ENCODE results near the gene CYP2U1. TPM values are rescaled to one million over a fixed set of nuclear protein-coding genes. Genes with fewer than 3 reads are reported as not detected.
"Not testable (repeated sequence)": the region's sequence is repeated elsewhere in the genome, so short reads cannot be mapped to it uniquely, and the experiment has no call there.

Gene CYP2U1
- total RNA-seq, 1 experiment from 2014 or later = 4.5 TPM

DNA sequence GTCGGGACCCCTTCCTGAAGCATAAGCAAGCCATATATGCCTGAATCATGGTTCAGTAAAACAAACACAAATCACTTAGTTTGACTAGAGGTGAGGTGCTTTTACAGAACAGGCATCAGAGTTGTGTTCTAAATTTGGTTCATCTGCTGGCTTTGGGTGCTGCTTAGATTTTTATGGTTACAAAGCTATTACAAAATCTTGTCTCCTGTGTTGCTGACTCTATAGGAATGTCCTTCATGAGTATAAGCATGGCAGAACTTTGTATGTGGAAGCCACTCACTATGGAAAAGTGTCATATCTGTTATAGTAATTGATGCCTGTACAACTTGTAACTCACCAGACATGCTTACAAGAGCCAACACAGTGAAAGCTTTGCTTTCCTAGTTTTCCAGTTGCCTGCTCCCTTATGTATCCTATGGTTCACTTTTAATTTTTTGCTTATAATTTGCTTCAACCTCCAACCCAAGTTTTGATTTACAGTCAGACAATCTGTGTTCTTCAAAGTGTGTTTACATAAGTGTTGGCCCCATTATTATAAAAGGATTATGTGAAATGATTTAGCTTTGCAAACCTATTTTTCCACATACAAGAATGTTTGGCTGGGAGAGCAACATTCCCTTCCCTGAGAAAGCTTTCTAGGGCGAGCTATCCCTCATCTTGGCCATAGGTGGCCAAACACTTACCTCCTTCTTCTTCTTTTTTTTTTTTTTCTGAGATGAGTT is 30.0 kb upstream of the CYP2U1 start:
- Mint-ChIP-seq H3K4me1 (ENCODE audit: low read depth, unreplicated experiment) (peaks cover 21% of the 10 kb centered on the region), H3K27me3 (ENCODE audit: unreplicated experiment) (no peaks in the 10 kb centered on the region), H3K36me3 (ENCODE audit: insufficient read depth, unreplicated experiment) (peaks cover 24% of the 10 kb centered on the region), H3K4me3 (ENCODE audit: low read depth, unreplicated experiment) (no peak overlapping the region), H3K27ac (ENCODE audit: unreplicated experiment) (no peak overlapping the region), H3K9me3 (ENCODE audit: low read depth, unreplicated experiment) (peaks cover 2% of the 10 kb centered on the region)
- no peak for DNase-seq
- CTCF ChIA-PET = interaction anchor here (0.7 kb wide), 1 partner anchor 97 kb away, joined by 3 read pairs; no protein-coding TSS in a partner anchor
- BruUV-seq (replicated peaks) = no TSS peak
- intact Hi-C loops (cut with micrococcal nuclease; ENCODE audit: unreplicated experiment) = no loop called here
- TF ChIP-seq, protein P1, sequence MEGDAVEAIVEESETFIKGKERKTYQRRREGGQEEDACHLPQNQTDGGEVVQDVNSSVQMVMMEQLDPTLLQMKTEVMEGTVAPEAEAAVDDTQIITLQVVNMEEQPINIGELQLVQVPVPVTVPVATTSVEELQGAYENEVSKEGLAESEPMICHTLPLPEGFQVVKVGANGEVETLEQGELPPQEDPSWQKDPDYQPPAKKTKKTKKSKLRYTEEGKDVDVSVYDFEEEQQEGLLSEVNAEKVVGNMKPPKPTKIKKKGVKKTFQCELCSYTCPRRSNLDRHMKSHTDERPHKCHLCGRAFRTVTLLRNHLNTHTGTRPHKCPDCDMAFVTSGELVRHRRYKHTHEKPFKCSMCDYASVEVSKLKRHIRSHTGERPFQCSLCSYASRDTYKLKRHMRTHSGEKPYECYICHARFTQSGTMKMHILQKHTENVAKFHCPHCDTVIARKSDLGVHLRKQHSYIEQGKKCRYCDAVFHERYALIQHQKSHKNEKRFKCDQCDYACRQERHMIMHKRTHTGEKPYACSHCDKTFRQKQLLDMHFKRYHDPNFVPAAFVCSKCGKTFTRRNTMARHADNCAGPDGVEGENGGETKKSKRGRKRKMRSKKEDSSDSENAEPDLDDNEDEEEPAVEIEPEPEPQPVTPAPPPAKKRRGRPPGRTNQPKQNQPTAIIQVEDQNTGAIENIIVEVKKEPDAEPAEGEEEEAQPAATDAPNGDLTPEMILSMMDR (IDR thresholded peaks at IDR 0.05; ENCODE audit: unreplicated experiment) = no peak

DNA sequence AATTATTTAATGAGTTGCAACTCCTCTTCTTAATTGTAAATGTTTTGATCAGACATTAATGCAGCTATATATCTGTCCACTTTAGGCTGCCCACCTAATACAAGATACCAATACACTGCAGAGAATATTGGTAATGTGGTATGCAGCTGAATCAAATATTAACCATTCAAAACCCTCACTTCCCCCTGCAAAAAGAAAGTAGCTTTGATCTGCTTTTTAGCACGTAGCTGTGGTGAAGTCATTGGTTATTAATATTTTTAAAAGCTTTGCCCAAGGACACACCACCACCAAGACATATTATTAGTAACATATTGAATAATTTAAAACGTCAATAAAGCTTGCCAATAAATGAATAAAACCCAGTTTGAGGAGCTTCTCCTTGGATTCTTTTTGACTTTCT is 28.6 kb upstream of the CYP2U1 start:
- no TSS peak for BruUV-seq (replicated peaks)
- DNase-seq = no peak
- CTCF ChIA-PET = interaction anchor here (0.6 kb wide), 1 partner anchor 1898 kb away, joined by 6 read pairs; no protein-coding TSS in a partner anchor
- intact Hi-C loops (cut with micrococcal nuclease; ENCODE audit: unreplicated experiment) = no loop called here
- Mint-ChIP-seq H3K4me1 (ENCODE audit: low read depth, unreplicated experiment) (peaks cover 21% of the 10 kb centered on the region), H3K9me3 (ENCODE audit: low read depth, unreplicated experiment) (peaks cover 2% of the 10 kb centered on the region), H3K4me3 (ENCODE audit: low read depth, unreplicated experiment) (no peak overlapping the region), H3K27ac (ENCODE audit: unreplicated experiment) (no peak overlapping the region), H3K27me3 (ENCODE audit: unreplicated experiment) (no peaks in the 10 kb centered on the region), H3K36me3 (ENCODE audit: insufficient read depth, unreplicated experiment) (peaks cover 24% of the 10 kb centered on the region)
- TF ChIP-seq, protein P1 (IDR thresholded peaks at IDR 0.05; ENCODE audit: unreplicated experiment) = no peak

DNA sequence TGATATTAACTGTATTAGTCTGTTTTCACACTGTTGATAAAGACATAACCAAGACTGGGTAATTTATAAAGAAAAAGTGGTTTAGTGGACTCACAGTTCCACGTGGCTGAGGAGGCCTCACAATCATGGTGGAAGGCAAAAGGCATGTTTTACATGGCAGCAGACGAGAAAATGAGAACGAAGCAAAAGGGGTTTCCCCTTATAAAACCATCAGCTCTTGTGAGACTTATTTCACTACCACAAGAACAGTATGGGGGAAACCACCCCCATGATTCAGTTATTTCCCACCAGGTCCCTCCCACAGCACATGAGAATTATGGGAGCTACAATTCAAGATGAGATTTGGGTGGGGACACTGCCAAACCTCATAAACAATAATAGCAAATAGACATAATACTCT is 26.3 kb upstream of the CYP2U1 start:
- H3K27ac Mint-ChIP-seq (ENCODE audit: unreplicated experiment); intact Hi-C loops (cut with micrococcal nuclease; ENCODE audit: unreplicated experiment); BruUV-seq (replicated peaks); CTCF ChIA-PET; H3K9me3 Mint-ChIP-seq (ENCODE audit: low read depth, unreplicated experiment); H3K27me3 Mint-ChIP-seq (ENCODE audit: unreplicated experiment); DNase-seq; H3K4me3 Mint-ChIP-seq (ENCODE audit: low read depth, unreplicated experiment): not testable (repeated sequence)
- peaks cover 36% of the 10 kb centered on the region for H3K36me3 Mint-ChIP-seq (ENCODE audit: insufficient read depth, unreplicated experiment)
- H3K4me1 Mint-ChIP-seq (ENCODE audit: low read depth, unreplicated experiment) = peaks cover 15% of the 10 kb centered on the region

DNA sequence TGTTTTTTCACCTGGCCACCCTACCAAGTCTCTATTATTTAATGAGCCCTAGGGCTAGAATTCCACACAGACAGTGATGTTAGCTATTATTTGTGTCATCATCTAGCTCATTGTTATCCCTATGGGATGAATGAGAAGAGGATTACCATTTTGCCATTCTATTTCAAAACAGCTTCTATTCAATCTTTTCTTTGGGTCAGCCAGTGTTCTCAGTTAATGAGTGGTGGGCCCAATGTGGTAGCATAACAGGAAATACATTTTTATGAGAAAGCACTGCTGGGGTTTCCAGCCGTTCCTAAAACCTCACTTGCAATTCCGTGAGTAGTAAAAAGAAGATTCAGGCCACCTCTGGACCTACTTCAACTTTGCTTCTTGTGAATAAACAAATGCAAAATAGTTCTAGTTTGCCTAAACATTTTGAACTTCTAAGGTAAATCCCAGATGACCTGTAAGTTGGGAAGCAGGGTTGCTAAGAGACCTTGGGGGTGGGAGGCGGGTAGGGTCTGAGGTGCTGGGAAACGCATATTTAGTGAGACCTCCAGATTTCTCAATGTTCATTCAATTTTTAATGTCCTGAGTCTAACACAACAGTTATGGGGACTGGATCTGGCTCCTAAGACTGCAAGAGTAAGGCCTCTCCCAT is 24.8 kb upstream of the CYP2U1 start:
- Mint-ChIP-seq H3K36me3 (ENCODE audit: insufficient read depth, unreplicated experiment) (peaks cover 33% of the 10 kb centered on the region), H3K4me3 (ENCODE audit: low read depth, unreplicated experiment) (no peak overlapping the region), H3K4me1 (ENCODE audit: low read depth, unreplicated experiment) (peaks cover 10% of the 10 kb centered on the region), H3K27ac (ENCODE audit: unreplicated experiment) (no peak overlapping the region), H3K9me3 (ENCODE audit: low read depth, unreplicated experiment) (peaks cover 2% of the 10 kb centered on the region), H3K27me3 (ENCODE audit: unreplicated experiment) (no peaks in the 10 kb centered on the region)
- intact Hi-C loops (cut with micrococcal nuclease; ENCODE audit: unreplicated experiment) = no loop called here
- BruUV-seq (replicated peaks) = no TSS peak
- no peak for DNase-seq
- CTCF ChIA-PET = interaction anchor here (0.6 kb wide), 1 partner anchor 47 kb away, joined by 3 read pairs; no protein-coding TSS in a partner anchor
- TF ChIP-seq, protein P1 (IDR thresholded peaks at IDR 0.05; ENCODE audit: unreplicated experiment) = no peak

DNA sequence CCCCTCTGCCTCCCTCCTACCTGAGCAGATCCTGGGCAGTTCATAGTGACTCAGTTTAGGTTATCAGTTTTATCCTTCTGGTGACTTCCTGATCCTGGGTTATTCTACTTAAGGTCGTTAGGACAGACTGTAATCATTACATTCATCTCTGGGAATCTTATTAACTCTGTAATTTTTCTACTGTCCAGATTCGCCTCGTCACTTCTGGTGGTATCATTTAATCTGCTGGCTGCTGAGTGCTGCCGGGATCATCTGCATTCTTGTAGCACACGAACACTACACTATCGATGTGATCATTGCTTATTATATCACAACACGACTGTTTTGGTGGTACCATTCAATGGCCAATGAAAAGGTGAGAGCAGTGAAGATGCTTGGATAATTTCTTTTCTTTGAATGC is 23.0 kb upstream of the CYP2U1 start:
- H3K4me3 Mint-ChIP-seq (ENCODE audit: low read depth, unreplicated experiment) = no peak overlapping the region
- peaks cover 2% of the 10 kb centered on the region for H3K9me3 Mint-ChIP-seq (ENCODE audit: low read depth, unreplicated experiment)
- H3K4me1 Mint-ChIP-seq (ENCODE audit: low read depth, unreplicated experiment) = no peaks in the 10 kb centered on the region
- CTCF ChIA-PET = no interaction called here
- H3K27ac Mint-ChIP-seq (ENCODE audit: unreplicated experiment) = peak overlapping the region; percentile 34
- no peaks in the 10 kb centered on the region for H3K27me3 Mint-ChIP-seq (ENCODE audit: unreplicated experiment)
- H3K36me3 Mint-ChIP-seq (ENCODE audit: insufficient read depth, unreplicated experiment) = peaks cover 31% of the 10 kb centered on the region
- no TSS peak for BruUV-seq (replicated peaks)
- TF ChIP-seq, protein P1 (IDR thresholded peaks at IDR 0.05; ENCODE audit: unreplicated experiment) = no peak
- DNase-seq = no peak
- intact Hi-C loops (cut with micrococcal nuclease; ENCODE audit: unreplicated experiment) = no loop called here

All from Calu3 (cell line).